Right kidney (tissue), 1 donor: ENCODE measurements around the gene PFKFB4.
"Not testable (repeated sequence)": the region's sequence is repeated elsewhere in the genome, so short reads cannot be mapped to it uniquely, and the experiment has no call there.

ENCODE experiments used
- DNase-seq: peaks from one replicate; pipeline ENCODE4 v3.0.0-alpha.2; 2016

The PFKFB4 gene

DNA sequence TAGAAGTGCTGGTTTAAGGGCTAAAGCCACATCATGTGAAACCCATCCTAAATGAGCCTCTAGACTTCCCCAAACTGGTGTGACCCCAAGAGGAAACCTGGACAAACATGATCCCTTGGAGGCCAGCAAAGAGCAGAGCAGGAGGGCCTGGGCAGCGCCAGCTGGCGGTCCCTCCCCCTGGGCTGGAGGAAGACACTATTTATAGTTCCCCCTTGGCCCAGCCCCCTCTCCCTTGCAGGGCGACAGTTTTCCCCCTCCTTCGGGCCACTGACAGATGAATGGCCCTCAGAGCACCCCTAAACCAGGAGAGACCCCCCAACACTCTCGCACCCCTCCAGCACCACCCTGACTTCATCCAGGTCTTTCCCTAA is 4.0 kb upstream of the PFKFB4 start:
- no peak for DNase-seq

DNA sequence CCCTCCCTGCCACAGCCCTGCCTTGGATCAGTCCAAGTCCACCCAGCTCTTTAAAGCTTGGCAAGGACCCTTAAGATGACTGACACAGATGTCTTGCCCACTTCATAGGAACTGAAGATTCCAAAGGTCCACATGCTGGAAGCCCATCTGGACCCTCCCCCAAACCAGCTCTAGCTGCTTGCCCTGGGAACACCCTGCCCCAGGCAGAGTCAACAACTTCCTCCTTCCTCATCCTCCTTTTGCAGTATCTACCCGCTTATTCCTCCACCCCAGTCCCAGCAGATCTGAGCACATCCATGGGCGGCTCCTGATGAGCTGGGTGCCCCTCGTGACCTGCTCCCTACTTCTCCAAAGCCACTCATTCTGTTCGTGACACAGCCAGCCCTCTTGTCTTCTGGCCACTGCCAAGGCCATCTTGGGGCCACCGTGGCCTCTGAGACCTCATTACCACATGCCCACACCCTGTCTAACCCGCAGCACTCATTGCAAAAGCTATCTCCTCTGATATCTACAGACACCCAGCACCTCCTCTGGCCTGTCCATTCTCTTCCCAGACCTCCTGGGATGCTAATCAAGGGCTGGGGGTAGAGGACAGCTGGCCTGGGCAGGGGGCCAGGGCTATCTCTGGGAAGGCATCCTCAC is 2.0 kb upstream of the PFKFB4 start:
- DNase-seq, result no peak

DNA sequence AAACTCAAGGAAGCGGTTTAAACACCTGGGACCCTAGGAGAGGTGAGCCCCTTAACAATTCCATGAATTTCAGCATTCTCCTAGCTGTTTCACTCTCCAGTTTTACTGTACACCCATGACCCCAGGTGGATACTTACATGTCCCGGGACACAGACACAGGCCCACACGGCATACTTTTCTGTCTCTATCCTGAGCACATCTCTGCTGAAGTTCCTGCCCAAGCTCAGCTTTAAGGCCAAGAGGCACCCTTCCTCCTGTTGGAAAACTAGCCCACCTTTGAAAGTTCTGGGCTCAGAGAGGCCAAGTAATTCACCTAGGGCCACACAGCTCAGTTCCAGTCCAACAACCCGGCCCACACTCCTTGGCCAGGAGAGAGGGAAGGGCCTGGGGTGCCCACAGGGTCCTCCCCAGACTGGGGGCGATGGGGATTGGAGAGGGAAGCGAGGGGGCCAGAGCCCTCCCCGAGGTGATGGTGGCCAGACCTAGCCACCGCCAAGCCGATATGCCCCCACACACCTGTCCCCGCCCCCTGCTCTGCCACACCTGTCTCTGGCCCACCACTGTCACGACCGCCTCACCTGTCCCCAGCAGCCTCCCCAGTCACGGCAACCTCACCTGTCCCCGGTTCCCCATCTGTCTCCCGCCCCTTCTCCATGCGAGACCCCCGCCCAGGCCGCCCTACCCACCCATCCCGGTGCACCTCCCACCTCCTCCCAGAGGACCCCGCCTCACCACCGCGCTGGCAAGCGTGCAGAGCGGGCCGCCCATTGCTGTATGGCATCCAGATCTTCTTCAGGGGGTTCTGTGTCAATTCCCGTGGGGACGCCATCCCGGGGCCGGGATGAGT is 431 bp downstream of the PFKFB4 start:
- DNase-seq, result no peak

DNA sequence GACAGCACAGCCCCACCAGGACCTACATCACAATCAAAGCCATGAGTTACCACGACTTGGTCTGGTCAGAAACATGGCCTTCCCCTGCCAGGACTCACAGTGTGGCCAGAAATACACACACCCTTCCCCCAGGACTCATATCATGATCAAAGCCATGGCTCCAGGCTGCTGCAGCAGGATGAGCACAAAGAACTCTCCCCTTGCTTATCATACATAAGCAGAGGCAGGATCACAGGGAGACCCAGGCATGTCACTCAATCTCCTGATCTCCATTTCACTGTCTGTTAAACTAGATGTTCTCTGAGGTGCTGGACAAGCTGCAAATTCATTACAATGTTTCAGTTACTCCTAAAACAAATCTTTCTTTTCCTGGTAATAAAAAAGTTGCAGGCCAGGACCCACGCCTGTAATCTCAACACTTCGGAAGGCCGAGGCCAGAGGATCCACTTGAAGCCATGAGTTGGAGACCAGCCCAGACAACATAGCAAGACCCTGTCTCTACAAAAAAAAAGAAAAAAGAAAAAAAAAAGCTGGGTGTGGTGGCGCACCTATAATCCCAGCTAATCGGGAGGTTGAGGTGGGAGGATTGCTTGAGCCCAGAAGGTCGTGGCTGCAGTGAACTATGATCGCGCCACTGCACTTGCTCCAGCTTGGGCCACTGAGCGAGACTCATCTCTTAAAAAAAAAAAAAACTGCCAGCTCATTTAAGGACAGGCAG is 1.2 kb downstream of the PFKFB4 start:
- DNase-seq, result no peak

DNA sequence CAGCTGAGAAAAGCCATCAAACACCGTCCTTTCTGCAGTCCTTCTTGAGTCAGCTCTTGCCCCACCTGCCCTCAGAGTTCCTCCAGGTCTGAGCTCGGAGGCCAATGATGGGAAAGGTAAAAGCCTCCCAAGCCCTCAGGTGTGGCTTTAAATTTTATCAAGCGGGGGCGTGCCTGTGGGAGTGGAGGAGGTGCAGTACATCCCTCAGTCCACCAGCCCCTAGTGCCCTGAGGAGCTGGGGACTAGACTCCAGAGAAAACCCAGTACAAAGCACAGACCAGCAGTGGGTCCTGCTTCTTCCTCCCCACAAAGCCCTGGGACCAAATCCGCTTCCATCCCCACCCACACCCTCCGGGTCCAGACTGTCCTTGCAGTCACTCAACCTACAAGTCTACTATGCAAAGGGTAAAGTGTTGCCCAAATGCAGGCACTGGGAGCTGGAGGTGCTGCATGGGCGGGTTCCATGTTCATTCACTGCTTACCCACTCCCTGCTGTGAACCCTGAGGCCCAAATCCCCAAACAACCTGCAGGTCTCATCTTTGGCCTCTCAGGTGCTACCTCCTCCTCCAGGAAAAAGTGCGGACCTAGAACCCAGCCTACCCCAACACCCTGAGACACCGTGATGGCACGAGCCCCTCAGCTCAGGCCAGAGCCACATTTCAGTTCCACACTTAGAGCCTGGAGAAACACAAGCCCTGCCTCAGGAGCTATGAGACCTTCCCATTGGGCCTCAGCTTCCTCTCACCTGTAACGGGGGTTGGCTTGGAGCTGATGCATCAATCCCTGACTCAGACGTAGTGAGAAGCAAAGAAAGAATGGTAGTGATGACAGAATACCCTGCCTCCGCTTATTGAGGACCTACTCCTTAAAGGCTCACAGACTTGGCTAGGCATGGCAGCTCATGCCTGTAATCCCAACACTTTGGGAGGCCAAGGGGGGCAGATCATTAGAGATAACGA is 2.4 kb downstream of the PFKFB4 start:
- no peak for DNase-seq

DNA sequence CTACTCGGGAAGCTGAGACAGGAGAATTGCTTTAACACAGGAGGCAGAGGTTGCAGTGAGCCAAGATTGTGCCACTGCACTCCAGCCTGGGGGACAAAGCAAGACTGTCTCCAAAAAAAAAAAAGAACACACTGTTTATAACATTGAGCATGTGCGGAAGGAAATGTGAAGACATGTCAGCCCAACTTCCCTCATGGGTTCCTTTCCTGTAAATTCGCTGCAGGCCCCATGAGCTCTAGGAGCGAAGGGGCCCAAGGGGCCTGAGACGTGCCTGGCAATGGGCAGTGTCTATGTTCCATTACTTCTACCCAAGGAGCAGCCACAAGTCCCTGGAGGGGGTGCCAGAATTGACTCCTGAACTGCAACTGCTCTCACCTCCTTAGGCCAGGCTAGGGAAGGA is 3.2 kb downstream of the PFKFB4 start:
- DNase-seq, result no peak

DNA sequence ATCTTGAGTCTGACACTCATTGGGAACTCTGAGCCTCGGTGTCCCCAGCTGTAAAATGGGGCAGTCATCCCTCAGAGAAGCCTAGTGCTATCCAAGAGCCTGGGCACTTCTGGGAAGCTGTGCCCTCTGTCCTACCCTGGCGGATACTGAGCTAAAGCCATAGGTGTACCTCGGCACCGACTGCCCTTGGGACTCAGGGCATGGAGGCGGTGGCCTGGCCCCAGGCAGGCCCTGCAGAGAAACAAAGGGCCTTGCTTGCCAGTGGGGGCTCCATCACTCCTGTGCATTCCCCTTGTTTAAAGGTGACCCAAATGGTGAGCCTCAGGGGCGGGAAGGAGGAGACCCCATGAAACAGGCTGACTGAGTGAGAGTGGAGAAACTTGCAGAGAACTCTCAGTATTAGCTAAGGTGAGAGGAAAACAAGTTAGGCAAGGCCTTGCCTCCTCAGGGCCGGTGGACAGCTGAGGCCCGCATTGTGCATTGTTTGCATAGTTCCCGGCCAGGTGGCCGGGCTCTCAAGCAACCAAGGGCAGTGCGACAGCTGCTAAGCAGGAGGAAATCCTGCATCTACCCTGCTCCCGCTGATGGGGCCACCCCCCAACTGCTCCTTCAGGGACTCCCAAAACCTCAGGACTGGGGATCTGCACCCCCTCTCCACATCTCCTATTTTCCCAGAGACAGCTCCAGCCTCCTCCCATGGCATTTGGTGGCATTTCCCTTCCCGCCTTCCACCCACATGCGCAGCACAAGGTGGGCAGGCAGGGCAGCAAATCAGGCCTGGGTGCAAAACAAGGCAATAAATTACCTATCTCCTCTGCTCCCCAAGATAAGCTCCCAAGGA is 4.3 kb downstream of the PFKFB4 start:
- DNase-seq, result no peak

DNA sequence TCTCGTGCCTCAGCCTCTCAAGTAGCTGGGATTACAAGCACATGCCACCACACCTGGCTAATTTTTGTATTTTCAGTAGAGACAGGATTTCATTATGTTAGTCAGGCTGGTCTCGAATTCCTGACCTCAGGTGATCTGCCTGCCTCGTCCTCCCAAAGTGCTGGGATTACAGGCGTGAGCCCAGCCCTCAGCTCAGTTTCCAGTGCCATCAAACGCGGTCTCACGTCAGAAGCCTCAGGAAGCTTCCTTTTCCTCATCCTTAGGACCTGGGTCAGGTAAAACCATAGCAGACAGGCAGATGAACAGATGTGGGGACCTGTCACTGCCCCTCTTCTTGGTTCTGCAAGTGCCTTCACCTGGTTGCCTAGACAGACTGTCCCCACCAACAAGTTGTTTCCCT is 5.0 kb downstream of the PFKFB4 start:
- not testable (repeated sequence) for DNase-seq

DNA sequence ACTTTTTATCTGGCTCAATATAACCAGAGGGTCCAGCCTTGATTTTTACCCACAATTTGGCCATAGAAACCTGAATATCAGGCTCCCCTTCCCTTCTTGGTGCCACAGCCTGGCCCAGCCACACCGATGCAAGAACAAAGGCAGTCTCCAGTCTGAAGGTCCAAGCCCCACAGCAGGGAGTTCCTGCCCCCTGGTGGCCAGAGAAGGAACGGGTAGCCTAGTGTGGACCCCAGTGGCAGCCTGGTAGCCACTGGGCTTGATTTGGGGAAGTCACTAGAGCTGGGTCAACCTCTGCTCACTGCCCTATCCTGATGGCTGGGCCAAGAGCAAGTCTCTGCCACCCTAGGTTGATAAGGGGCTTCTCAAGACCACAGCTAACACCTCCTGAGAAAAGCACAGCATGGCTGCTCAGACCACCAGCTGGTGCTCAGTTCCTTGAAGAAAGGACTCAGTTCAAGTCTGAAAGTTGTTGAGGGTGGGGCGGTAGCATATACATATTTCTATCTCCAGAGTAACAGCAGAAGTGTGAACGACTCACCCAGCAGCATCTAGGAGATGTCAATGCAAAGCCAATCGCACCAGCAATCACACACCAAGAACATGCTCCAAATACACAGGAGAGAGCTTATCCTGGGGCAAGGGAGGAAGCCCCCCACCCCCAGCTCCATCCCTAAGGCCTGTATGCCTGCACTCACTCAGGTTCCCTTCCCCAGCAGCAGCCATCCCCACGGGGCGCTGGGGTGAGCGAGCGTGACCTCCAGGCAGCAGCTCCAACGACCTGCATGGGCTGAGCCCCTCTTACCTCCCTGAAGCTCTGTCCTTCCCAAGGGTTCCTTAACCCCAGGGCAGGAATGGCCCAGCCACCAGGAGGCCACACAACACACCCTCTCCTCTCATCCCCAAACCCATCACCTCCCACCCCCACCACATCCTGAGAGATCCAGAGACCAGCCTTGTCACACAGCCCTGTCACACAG is 7.6 kb downstream of the PFKFB4 start:
- DNase-seq, result peak; percentile 53

DNA sequence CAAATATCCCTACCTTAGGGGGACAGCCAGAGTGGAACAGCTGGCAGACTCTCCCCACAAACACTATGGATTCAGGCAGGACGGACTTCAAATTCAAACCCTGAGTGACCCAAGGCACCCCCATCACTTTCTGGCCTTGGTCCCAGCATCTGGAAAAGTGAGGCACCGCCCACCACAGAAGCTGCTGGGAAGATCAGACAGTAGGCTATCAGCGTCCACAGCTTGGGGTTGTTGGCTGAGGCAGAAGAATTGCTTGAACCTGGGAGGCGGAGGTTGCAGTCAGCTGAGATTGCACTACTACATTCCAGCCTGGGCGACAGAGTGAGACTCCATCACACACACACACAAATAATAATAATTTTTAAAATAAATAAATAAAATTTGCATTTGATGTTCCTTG is 8.5 kb downstream of the PFKFB4 start:
- no peak for DNase-seq

DNA sequence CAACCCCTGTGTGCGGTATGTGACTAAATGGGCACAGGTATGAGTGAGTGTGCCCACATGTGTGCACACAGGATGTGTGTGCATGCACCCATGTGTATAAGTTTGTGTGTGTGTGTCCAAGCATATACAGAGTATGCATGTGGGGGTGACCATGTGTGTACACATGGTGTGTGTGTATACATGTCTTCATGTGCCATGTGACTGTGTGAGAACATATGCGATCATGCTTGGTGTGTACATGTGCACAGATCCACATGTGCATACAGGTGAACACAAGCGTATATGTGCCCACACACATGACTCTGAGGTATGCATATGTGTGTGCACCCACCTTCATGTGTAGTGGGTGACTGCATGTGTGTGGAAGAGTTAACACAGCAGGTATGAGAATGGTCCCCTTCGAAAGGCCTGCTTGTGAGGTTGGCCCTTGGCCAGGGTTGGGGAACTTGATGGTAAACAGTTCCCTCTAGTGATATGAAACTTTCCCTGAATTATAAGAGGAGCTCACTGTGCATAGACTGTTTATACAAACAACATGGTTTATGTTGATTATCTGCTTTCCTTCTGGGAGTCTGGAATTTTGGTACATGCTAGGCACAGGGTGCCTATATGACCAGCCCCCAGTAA is 10.3 kb downstream of the PFKFB4 start:
- DNase-seq, result no peak

DNA sequence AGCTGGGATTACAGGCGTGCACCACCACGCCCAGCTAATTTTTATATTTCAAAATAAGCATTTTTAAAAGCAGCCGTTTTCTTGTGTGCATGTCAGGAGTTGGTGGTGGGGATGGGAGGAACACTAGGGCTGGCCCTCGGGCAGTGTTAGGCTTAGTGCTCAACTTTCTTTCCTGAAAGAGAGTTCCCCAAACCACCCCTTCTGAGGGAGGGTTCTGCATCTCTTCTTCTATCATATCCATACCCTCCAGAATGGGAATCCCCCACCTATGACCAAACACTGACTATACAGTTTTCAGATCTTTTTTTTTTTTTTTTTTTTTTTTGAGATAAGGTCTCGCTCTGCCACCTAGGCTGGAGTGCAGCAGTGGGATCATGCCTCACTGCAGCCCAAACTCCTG is 12.5 kb downstream of the PFKFB4 start:
- DNase-seq, result no peak

DNA sequence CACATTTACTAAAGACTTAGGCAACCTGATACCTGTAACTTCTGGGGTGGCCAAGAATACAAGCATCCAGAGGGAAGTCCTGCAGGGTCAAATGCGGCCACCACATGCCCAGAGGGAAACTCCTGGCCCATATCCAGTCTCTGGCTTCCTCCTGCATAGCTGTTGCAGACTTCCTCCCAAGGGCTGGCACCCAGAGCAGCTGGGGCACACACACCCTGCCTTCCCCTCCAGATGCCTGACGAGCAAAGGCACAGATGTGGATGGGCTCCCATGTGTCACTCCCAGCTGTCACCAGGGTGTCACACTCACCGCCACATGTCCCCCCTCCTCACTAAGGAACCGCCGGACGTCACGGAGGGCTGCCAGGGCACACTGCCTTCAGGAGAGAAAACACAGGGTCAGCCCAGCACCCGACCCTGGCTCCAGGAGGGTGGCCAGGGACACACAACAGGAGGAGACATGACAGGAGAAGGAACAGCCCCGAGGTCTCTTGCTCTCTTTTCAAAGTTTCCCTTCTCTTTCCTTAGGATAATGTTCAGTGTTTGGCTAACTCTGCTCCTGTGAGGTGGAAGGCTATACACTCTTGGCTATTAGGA is 13.2 kb downstream of the PFKFB4 start:
- no peak for DNase-seq

DNA sequence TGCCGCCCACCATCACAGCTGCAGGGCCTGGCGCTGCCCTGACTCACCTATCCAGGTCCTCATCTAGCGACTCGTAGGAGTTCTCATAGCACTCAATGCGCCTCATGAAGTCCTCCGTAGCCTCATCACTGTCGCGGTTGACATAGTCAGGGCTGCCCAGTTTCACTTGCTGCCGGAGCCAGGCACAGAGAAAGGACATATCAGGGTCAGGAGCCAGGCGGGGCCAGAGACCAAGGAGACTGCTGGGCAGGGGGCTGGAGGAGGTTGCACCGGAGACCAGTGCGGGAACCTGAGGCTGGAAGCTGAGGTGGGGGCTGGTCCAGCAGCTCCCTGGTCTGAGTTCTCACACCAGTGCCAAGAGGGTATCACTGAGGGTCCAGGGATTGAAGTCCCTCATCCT is 18.2 kb downstream of the PFKFB4 start:
- DNase-seq, result no peak

DNA sequence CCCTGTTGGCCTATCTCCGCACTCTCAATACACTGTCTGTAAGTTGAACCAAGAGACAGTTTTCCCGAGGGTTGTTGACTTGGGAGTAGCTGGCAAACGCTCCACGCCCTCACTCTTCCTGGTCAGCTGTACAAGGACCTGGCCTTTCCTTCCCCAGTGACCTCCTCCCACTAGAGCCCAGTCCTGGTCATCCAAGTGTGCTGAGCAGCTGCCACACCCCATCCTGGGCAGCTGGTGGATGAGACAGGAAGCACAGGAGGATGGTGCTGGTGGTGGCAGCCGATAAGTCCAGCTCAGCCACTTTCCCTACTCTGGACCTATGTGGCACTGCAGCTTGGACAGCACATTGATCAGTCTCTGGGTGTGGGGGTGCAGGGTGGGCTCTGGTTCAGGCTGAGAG is 19.8 kb downstream of the PFKFB4 start:
- no peak for DNase-seq

DNA sequence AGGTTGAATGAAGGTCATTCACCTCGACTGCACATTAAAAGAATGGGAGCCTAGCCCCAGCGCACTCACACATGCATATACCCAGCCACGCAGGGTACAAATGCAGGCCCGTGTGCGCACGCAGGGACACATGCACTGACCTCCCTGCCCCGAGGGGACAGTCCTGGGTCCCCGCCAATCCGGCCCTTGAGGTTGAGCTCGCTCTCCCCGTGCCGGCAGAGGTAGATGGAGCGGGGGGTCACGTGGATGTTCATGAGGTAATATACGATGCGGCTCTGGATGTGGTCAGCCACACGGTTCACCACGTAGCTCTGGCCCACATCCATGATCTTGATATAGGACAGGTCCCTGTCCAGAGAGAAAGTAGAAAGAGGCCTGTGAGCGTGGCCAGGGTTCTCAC is 20.5 kb downstream of the PFKFB4 start:
- DNase-seq, result no peak

DNA sequence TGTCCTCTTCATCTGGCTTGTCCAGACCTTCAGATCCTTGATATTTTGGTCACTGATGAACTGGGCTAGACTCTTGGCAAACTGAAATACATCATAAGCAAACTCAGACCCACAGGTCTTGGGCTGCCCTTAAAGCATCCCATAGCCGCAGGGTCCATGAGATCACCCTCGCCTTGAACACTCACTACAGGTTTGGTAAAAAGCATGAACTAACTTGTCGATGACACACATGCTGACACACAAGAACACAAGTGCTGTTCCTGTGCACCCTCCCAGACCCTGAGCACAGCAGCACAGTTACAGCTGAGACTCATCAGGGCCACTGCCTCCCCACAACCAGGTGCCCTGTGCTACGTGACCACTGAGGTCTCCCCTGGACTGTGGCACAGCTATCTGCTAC is 21.0 kb downstream of the PFKFB4 start:
- no peak for DNase-seq

DNA sequence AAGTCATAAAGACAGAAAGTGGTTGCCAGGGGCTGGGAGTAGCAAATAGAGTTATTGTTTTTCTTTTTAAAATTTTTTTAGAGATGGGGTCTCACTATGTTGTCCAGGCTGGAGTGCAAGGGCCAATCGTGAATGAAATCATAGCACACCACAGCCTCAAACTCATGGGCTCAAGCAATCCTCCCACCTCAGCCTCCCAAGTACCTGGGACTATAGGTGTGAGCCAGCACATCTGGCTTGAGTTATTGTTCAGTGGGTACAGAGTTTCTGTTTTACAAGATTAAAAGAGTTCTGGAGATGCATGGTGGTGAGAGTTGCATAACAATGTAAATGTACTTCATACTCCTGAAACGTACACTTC is 23.6 kb downstream of the PFKFB4 start:
- DNase-seq, result no peak

DNA sequence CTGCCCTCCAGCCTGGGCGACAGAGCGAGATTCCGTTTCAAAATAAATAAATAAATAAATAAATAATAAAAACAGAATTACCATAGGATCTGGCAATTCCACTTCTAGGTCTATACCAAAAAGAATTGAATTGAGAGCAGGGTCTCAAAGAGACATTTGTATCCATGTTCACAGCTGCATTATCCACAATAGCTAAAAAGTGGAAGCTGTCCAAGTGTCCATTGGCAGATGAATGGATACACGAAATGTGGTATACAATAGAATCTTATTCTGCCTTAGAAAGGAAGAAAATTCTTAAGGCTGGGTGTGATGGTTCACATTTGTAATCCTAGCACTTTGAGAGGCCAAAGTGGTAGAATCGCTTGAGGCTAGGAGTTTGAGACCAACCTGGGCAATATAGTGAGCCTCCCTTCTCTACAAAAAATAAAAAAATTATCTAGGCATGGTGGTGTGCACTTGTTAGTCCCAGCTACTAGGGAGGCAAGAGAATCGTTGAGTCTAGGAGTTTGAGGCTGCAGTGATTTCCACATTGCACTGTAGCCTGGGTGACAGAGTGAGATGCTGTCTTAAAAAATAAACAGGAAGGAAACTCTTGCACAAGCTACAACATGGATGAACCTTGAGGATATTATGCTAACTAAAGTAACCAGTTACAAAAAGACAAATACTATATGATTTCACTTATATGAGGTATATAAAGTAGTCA is 24.2 kb downstream of the PFKFB4 start:
- no peak for DNase-seq
